Stromal cell of bone marrow (primary cell): ENCODE data around the gene ZNF174.
A peak's percentile ranks its signal among the peaks of the same experiment; 100 is the strongest.

ENCODE experiments used
- DNase-seq: peaks from one replicate; pipeline ENCODE4 v3.0.0-alpha.2; 2012; ENCODE audit warnings: low read depth

The ZNF174 gene

GRCh38 chr16:3400779-3401688, at the start of gene ZNF174, which contains the start of gene ZSCAN32:
TSS of gene ZNF174 (plus strand) at chr16:3401215. CDS start at chr16:3402005, 790 bp downstream.
TSS of gene ZSCAN32 (minus strand) at chr16:3401004. CDS start at chr16:3397557, 3,447 bp downstream.
- DNase-seq, result peak; percentile 98

- no peak for DNase-seq
Observed at GRCh38 chr16:3355589-3355988, 45.4 kb upstream of the ZNF174 start, which contains the start of gene OR2C1. TSS of gene OR2C1 (plus strand) at chr16:3355889. CDS start at chr16:3355941, 52 bp downstream.

GRCh38 chr16:3356118-3356517, 44.9 kb upstream of the ZNF174 start:
- no peak for DNase-seq

- DNase-seq, result no peak
Observed at GRCh38 chr16:3358871-3359270, 42.1 kb upstream of the ZNF174 start.

GRCh38 chr16:3362931-3363330, 38.1 kb upstream of the ZNF174 start:
- DNase-seq, result no peak

- no peak for DNase-seq
Observed at GRCh38 chr16:3363793-3364192, 37.2 kb upstream of the ZNF174 start.

- DNase-seq, result peak; percentile 88
Observed at GRCh38 chr16:3364774-3365427, 36.1 kb upstream of the ZNF174 start.

- DNase-seq, result no peak
Observed at GRCh38 chr16:3369073-3369472, 31.9 kb upstream of the ZNF174 start.

- DNase-seq, result no peak
Observed at GRCh38 chr16:3375680-3376079, 25.3 kb upstream of the ZNF174 start.

GRCh38 chr16:3377917-3378316, 23.1 kb upstream of the ZNF174 start:
- no peak for DNase-seq

- DNase-seq, result no peak
Observed at GRCh38 chr16:3383045-3383448, 18.0 kb upstream of the ZNF174 start.

- no peak for DNase-seq
Observed at GRCh38 chr16:3388325-3388724, 12.7 kb upstream of the ZNF174 start.

GRCh38 chr16:3389663-3390338, 11.2 kb upstream of the ZNF174 start:
- DNase-seq, result no peak

GRCh38 chr16:3400446-3400778, 603 bp upstream of the ZNF174 start:
- no peak for DNase-seq

GRCh38 chr16:3401719-3402397, 843 bp downstream of the ZNF174 start:
- peak; percentile 6 for DNase-seq

GRCh38 chr16:3408561-3409197, 7.7 kb downstream of the ZNF174 start:
- DNase-seq, result no peak

- DNase-seq, result no peak
Observed at GRCh38 chr16:3413730-3414379, 12.8 kb downstream of the ZNF174 start.

- peak; percentile 14 for DNase-seq
Observed at GRCh38 chr16:3431779-3432219, 30.8 kb downstream of the ZNF174 start.

GRCh38 chr16:3434373-3434772, 33.4 kb downstream of the ZNF174 start:
- DNase-seq, result no peak

- no peak for DNase-seq
Observed at GRCh38 chr16:3439637-3440036, 38.6 kb downstream of the ZNF174 start.
